Neural cell (in vitro differentiated cells): ENCODE data around the gene TDP1. TPM values are rescaled to one million over a fixed set of nuclear protein-coding genes. Genes with fewer than 3 reads are reported as not detected.

ENCODE experiments used
- H2AFZ ChIP-seq: fragments of 200-600, 300-800 bp; sonication (generic), shearing (Covaris generic); 2 replicates; pipeline ENCODE4 v1.6.0; 2014; ENCODE audit warnings: low read depth, mild to moderate bottlenecking, antibody characterized with exemption, low read length, moderate library complexity
- H3F3A ChIP-seq: fragments of 200-600 bp; shearing (Covaris generic); 2 replicates; pipeline ENCODE4 v1.6.1; 2016; ENCODE audit warnings: mild to moderate bottlenecking, moderate library complexity, mixed read lengths, antibody characterized with exemption, low read length; ENCODE audit not compliant: insufficient read depth, poor library complexity, severe bottlenecking
- H3K27ac ChIP-seq: fragments of 200-600, 300-800 bp; sonication (generic), shearing (Covaris generic); 2 replicates; pipeline ENCODE4 v1.5.1; 2014; ENCODE audit warnings: mild to moderate bottlenecking, low read length, moderate library complexity
- H3K27me3 ChIP-seq: fragments of 300-800, 200-600 bp; sonication (generic), shearing (Covaris generic); 2 replicates; pipeline ENCODE4 v1.6.0; 2014; ENCODE audit warnings: mild to moderate bottlenecking, low read depth, low read length, moderate library complexity; ENCODE audit not compliant: insufficient read depth
- H3K36me3 ChIP-seq: fragments of 300-800, 200-600 bp; sonication (generic), shearing (Covaris generic); 2 replicates; pipeline ENCODE4 v1.5.1; 2014; ENCODE audit warnings: mild to moderate bottlenecking, antibody characterized with exemption, low read length, moderate library complexity; ENCODE audit not compliant: insufficient read depth
- H3K4me2 ChIP-seq: fragments of 300-800, 200-600 bp; sonication (generic), shearing (Covaris generic); 2 replicates; pipeline ENCODE4 v1.6.0; 2014; ENCODE audit warnings: mild to moderate bottlenecking, low read length
- H3K4me3 ChIP-seq: fragments of 300-800, 200-600 bp; sonication (generic), shearing (Covaris generic); 2 replicates; pipeline ENCODE4 v1.5.1; 2014; ENCODE audit warnings: mild to moderate bottlenecking, low read length, moderate library complexity
- H3K79me2 ChIP-seq: fragments of 200-600 bp; shearing (Covaris generic); replicated peaks from 2 replicates; pipeline ENCODE4 v1.6.0; 2014; ENCODE audit warnings: mild to moderate bottlenecking, low read length, moderate library complexity; ENCODE audit not compliant: insufficient read depth
- H3K9ac ChIP-seq: fragments of 300-800, 200-600 bp; sonication (generic), shearing (Covaris generic); 2 replicates; pipeline ENCODE4 v1.6.1; 2016; ENCODE audit warnings: mild to moderate bottlenecking, low read length, mixed read lengths
- H3K9me2 ChIP-seq: fragments of 200-600 bp; shearing (Covaris generic); 2 replicates; pipeline ENCODE4 v1.6.1; 2016; ENCODE audit warnings: mild to moderate bottlenecking, low read length, mixed read lengths; ENCODE audit not compliant: insufficient read depth
- H3K9me3 ChIP-seq: fragments of 200-600, 300-800 bp; sonication (generic), shearing (Covaris generic); 2 replicates; pipeline ENCODE4 v1.6.1; 2016; ENCODE audit warnings: mild to moderate bottlenecking, mixed run types, low read length, moderate library complexity, mixed read lengths
- H4K20me1 ChIP-seq: fragments of 200-600 bp; shearing (Covaris generic); 2 replicates; pipeline ENCODE4 v1.6.1; 2016; ENCODE audit warnings: mild to moderate bottlenecking, mixed run types; ENCODE audit not compliant: insufficient read depth
- CTCF ChIP-seq: fragments of 450-650 bp; IDR thresholded peaks from 2 replicates; pipeline ENCODE4 v1.5.1; 2014; ENCODE audit warnings: antibody characterized with exemption, mild to moderate bottlenecking, moderate library complexity; ENCODE audit not compliant: poor library complexity, severe bottlenecking
- EP300 ChIP-seq: fragments of 450-650 bp; conservative IDR thresholded peaks from 2 replicates; pipeline ENCODE4 v1.6.1; 2014; ENCODE audit warnings: antibody characterized with exemption, mild to moderate bottlenecking, moderate library complexity; ENCODE audit not compliant: poor library complexity, severe bottlenecking
- EZH2 ChIP-seq: fragments of 200-600, 300-800 bp; shearing (Covaris generic), sonication (generic); IDR thresholded peaks from 2 replicates; pipeline ENCODE4 v1.6.1; 2014; ENCODE audit warnings: antibody characterized with exemption, low read length, borderline replicate concordance, mild to moderate bottlenecking; ENCODE audit not compliant: insufficient read depth, poor library complexity, severe bottlenecking
- MXI1 ChIP-seq: fragments of 450-650 bp; conservative IDR thresholded peaks from 2 replicates; pipeline ENCODE4 v1.6.1; 2014; ENCODE audit warnings: antibody characterized with exemption, mild to moderate bottlenecking; ENCODE audit not compliant: poor library complexity, severe bottlenecking
- POLR2AphosphoS5 ChIP-seq: IDR thresholded peaks from 2 replicates; pipeline ENCODE4 v1.6.1; 2012
- RAD21 ChIP-seq: fragments of 450-650 bp; conservative IDR thresholded peaks from 2 replicates; pipeline ENCODE4 v1.6.1; 2014; ENCODE audit warnings: antibody characterized with exemption, mild to moderate bottlenecking, moderate library complexity
- REST ChIP-seq: IDR thresholded peaks from 2 replicates; pipeline ENCODE4 v1.6.1; 2012; ENCODE audit warnings: borderline replicate concordance
- SMC3 ChIP-seq: fragments of 450-650 bp; conservative IDR thresholded peaks from 2 replicates; pipeline ENCODE4 v1.6.1; 2014; ENCODE audit warnings: antibody characterized with exemption, mild to moderate bottlenecking, moderate library complexity; ENCODE audit not compliant: poor library complexity
- TAF1 ChIP-seq: IDR thresholded peaks from 2 replicates; pipeline ENCODE4 v1.6.1; 2012; ENCODE audit warnings: low read depth
- polyA plus RNA-seq: library from polyadenylated mRNA; depleted of rRNA; stranded (reverse); fragments of >200 nt; gene quantifications from 2 replicates; pipeline ENCODE4 v1.2.3, GENCODE V29; 2014

Gene TDP1
- polyA plus RNA-seq, 1 donor from 2014 or later, result 29.1 TPM

- H3K9me3 ChIP-seq, result no peaks in the 10 kb centered on the region
- no peak overlapping the region for H3K4me3 ChIP-seq
- H3F3A ChIP-seq, result no peaks in the 10 kb centered on the region
- H2AFZ ChIP-seq, result no peak overlapping the region
- H3K9ac ChIP-seq, result no peak overlapping the region
- peaks cover 18% of the 10 kb centered on the region for H3K27me3 ChIP-seq
- no peaks in the 10 kb centered on the region for H4K20me1 ChIP-seq
- no peaks in the 10 kb centered on the region for H3K9me2 ChIP-seq
- H3K27ac ChIP-seq, result no peak overlapping the region
- TF ChIP-seq SMC3 (no peak), CTCF (no peak), REST (no peak), RAD21 (no peak), EP300 (no peak)
- H3K4me2 ChIP-seq, result no peak overlapping the region
- no peaks in the 10 kb centered on the region for H3K79me2 ChIP-seq
- H3K36me3 ChIP-seq, result no peaks in the 10 kb centered on the region
Observed at GRCh38 chr14:90054803-90055202, 99.1 kb downstream of the TDP1 start.

- Histone ChIP-seq H3K9ac (no peak overlapping the region), H3K27ac (no peak overlapping the region), H3K9me2 (no peaks in the 10 kb centered on the region), H3K27me3 (peaks cover 37% of the 10 kb centered on the region), H3K79me2 (no peaks in the 10 kb centered on the region), H3F3A (no peaks in the 10 kb centered on the region), H4K20me1 (no peaks in the 10 kb centered on the region), H3K4me2 (no peak overlapping the region), H3K36me3 (no peaks in the 10 kb centered on the region), H2AFZ (no peak overlapping the region), H3K4me3 (no peak overlapping the region), H3K9me3 (no peaks in the 10 kb centered on the region)
- TF ChIP-seq MXI1 (no peak), SMC3 (no peak), REST (no peak), EZH2 (no peak), TAF1 (no peak), RAD21 (no peak), EP300 (no peak), CTCF (no peak), POLR2AphosphoS5 (no peak)
Observed at GRCh38 chr14:90056826-90057225, 101.1 kb downstream of the TDP1 start.
